Astrocyte of the cerebellum (primary cell): ENCODE data around the gene SENP7.
"Not testable (repeated sequence)": the region's sequence is repeated elsewhere in the genome, so short reads cannot be mapped to it uniquely, and the experiment has no call there.

ENCODE experiments used
- DNase-seq: peaks from one replicate; pipeline ENCODE4 v3.0.0-alpha.2; 2011; ENCODE audit warnings: low read depth
- H3K4me3 ChIP-seq: 2 replicates; pipeline ENCODE4 v1.5.1; 2011; ENCODE audit warnings: mild to moderate bottlenecking, low read depth, low read length, moderate library complexity
- in situ Hi-C: cut with HindIII; loops from 2 replicates; pipeline ENCODE4 v1.10.0; 2017; ENCODE audit warnings: low sequenced_read_pairs
- TF ChIP-seq, protein P1 (sequence below): IDR thresholded peaks from 2 replicates; pipeline ENCODE4 v1.5.1; 2012; ENCODE audit warnings: low read length, low read depth, moderate library complexity, mild to moderate bottlenecking; ENCODE audit errors: missing control alignments

Gene SENP7

DNA sequence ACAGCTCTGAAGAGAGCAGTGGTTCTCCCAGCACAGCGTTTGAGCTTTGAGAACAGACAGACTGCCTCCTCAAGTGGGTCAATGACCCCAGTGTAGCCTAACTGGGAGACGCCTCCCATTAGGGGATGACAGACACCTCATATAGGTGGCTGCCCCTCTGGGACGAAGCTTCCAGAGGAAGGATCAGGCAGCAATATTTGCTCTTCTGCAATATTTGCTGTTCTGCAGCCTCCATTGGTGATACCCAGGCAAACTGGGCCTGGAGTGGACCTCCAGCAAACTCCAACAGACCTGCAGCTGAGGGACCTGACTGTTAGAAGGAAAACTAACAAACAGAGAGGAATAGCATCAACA, 45.7 kb downstream of the SENP7 start:
- DNase-seq, in situ Hi-C loops, H3K4me3 ChIP-seq: not testable (repeated sequence)

DNA sequence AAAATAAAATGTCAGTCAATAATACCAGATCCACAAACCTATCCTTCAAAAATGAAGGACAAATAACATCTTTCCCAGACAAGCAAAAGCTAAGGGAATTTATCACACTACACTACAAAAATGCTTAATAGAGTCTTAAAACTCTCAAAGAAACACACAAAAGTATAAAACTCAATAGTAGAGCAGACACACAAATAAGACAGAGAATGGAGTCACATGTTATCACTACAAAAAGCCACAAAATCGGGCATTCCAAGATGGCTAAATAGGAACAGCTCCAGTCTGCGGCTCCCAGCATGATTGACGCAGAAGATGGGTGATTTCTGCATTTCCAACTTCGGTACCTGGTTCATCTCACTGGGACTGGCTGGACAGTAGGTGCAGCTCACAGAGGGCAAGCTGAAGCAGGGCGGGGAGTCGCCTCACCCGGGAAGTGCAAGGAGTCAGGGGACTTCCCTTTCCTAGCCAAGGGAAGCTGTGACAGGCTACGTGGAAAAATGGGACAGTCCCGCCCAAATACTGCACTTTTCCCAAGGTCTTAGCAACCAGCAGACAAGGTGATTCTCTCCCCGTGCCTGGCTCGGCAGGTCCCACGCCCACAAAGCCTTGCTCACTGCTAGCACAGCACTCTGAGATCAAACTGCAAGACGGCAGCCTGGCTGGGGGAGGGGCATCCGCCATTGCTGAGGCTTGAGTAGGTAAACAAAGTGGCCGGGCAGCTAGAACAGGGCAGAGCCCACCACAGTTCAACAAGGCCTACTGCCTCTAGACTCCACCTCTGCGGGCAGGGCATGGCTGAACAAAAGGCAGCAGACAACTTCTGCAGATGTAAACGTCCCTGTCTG, 46.3 kb downstream of the SENP7 start:
- H3K4me3 ChIP-seq, result no peak overlapping the region
- no peak for DNase-seq
- in situ Hi-C loops, result no loop called here
- TF ChIP-seq, protein P1, sequence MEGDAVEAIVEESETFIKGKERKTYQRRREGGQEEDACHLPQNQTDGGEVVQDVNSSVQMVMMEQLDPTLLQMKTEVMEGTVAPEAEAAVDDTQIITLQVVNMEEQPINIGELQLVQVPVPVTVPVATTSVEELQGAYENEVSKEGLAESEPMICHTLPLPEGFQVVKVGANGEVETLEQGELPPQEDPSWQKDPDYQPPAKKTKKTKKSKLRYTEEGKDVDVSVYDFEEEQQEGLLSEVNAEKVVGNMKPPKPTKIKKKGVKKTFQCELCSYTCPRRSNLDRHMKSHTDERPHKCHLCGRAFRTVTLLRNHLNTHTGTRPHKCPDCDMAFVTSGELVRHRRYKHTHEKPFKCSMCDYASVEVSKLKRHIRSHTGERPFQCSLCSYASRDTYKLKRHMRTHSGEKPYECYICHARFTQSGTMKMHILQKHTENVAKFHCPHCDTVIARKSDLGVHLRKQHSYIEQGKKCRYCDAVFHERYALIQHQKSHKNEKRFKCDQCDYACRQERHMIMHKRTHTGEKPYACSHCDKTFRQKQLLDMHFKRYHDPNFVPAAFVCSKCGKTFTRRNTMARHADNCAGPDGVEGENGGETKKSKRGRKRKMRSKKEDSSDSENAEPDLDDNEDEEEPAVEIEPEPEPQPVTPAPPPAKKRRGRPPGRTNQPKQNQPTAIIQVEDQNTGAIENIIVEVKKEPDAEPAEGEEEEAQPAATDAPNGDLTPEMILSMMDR, result no peak

DNA sequence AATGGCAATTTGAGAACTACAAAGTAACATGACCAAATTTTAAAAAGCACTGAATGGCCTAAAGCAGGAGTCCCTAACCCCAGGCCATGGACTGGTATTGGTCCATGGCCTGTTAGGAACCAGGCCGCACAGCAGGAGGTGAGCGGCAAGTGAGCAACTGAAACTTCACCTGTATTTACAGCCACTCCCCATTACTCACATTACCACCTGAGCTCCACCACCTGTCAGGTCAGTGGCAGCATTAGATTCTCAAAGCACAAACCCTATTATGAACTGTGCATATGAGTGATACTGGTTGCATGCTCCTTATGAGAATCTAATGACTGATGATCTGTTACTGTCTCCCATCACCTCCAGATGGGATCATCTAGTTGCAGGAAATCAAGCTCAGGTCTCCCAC, 48.8 kb downstream of the SENP7 start:
- DNase-seq, result no peak
- H3K4me3 ChIP-seq, result no peak overlapping the region
- in situ Hi-C loops, result no loop called here
- TF ChIP-seq, protein P1, result no peak

DNA sequence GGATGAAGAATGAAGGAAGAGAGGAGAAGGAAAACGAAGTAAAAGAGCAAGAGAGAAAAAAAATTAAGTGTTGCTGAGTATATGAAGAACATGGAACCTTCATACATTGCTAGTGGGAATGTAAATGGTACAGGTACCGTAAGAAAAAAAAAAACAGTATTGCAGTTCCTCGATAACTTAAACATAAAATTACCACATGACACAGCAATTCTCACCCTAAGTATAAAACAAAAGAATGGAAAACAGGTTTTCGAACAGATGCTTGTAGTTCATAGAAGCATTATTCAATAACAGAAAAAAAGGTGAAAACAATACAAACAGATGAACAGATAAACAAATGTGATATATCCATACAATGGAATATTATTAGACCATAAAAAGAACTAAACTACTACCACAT, 51.6 kb downstream of the SENP7 start:
- no peak for DNase-seq
- H3K4me3 ChIP-seq, result no peak overlapping the region
- in situ Hi-C loops, result no loop called here
- TF ChIP-seq, protein P1, result no peak

DNA sequence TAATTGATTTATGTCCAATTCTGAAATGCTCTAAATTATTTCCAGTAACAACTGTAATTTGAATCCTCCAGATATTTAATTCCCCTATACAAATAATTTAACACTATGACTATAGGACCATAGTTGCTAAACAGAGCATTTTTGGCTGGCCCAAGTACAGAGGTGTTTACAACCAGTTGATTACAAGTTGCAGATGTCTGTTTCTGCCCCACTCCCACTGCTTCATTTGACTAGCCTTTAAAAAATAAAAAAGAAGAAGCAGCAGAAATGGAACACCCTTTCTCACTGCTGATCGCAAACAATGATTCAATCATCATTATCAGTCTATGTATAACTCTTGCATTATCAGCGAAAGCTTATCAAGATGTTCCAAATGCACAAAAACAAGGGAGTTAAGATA, 54.6 kb downstream of the SENP7 start:
- TF ChIP-seq, protein P1, result no peak
- DNase-seq, result no peak
- in situ Hi-C loops, result no loop called here
- H3K4me3 ChIP-seq, result no peak overlapping the region

DNA sequence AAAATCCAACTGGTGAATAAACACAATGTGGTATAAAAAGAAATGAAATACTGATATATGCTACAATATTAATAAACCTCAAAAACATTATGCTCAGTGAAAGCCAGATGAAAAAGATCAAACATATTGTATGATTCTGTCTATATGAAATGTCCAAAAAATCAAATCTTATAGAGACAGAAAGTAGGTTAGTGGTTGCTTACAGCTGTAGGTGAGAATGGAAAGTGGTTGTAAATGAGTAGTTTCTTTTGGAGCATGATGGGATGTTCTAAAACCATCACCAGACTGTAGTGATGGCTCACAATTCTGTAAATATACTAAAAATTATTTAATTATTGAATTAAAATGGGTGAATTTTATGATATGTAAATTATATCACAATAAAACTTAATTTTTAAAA, 58.4 kb downstream of the SENP7 start:
- no peak for DNase-seq
- no peak overlapping the region for H3K4me3 ChIP-seq
- in situ Hi-C loops, result no loop called here
- TF ChIP-seq, protein P1, result no peak

DNA sequence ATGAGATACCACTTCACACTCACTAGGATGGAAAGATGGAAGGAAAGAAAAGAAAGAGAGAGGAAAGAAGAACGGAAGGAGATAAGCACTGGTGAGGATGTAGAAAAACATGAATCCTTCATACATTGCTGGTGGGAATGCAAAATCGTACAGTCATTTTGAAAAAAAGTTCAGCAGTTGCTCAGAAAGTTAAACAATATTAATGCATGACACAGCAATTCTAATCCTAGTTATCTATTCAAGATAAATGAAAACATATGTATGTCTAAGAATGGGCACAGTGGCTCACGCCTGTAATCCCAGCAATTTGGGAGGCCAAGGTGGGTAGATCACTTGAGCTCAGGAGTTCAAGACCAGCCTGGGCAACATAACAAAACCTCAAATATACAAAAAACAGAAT, 59.1 kb downstream of the SENP7 start:
- DNase-seq, result no peak
- in situ Hi-C loops, result no loop called here
- no peak overlapping the region for H3K4me3 ChIP-seq
- TF ChIP-seq, protein P1, result no peak

DNA sequence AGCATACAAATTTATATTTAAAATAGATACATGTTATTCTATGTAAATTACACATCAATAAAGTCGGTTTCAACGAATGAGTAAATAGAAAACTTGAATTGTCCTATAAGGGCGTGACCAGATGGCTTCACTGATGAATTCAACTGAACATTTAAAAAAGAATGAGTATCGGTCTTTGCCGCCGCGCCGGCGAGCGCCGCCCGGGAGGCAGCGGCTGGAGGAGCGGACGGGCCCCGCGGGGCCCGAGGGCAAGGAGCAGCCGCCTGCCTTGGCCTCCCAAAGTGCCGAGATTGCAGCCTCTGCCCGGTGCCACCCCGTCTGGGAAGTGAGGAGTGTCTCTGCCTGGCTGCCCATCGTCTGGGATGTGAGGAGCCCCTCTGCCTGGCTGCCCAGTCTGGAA, 74.4 kb downstream of the SENP7 start:
- in situ Hi-C loops, H3K4me3 ChIP-seq, DNase-seq: not testable (repeated sequence)
